H1 (cell line): ENCODE data around the gene CCNH. TPM values are rescaled to one million over a fixed set of nuclear protein-coding genes. Genes with fewer than 3 reads are reported as not detected.

Experiments used
- CTCF ChIA-PET: fragments of 300-600 bp; sonication (Branson Sonifier 250); formaldehyde crosslinking; loops from one replicate; lab custom pipeline; 2021; ENCODE audit not compliant: partially characterized antibody; lab: Charles Lee
- POLR2A ChIA-PET: fragments of 300-600 bp; sonication (Branson Sonifier 250); formaldehyde crosslinking; loops from one replicate; lab custom pipeline; 2021; ENCODE audit warnings: inconsistent platforms; ENCODE audit not compliant: partially characterized antibody; lab: Charles Lee
- DNase-seq, 2 experiments: peaks; one replicate each; pipeline versions ENCODE4 v3.0.0 to v3.0.0-alpha.2; 2010 to 2022; ENCODE audit warnings: low spot score in 2 of 2, low read depth in 1 of 2, mixed read lengths in 1 of 2
- FAIRE-seq: peaks from 2 replicates; lab custom pipeline; 2011; peaks lifted over from hg19 to GRCh38; lab: Jason Lieb, UNC
- H2AFZ ChIP-seq: 2 replicates; pipeline ENCODE4 v1.8.1; 2012; ENCODE audit warnings: low read length, inconsistent platforms
- H2AK5ac ChIP-seq: 2 replicates; pipeline ENCODE4 v1.6.1; 2013; ENCODE audit warnings: low read depth, low read length
- H2BK120ac ChIP-seq: replicated peaks from 2 replicates; pipeline ENCODE3; 2013; ENCODE audit warnings: low read depth, low read length, inconsistent platforms
- H2BK12ac ChIP-seq: 2 replicates; pipeline ENCODE4 v1.6.1; 2013; ENCODE audit warnings: low read depth, low read length
- H2BK15ac ChIP-seq: 2 replicates; pipeline ENCODE4 v1.6.1; 2013; ENCODE audit warnings: low read length
- H2BK20ac ChIP-seq: 2 replicates; pipeline ENCODE4 v1.6.1; 2013; ENCODE audit warnings: low read length
- H2BK5ac ChIP-seq: 2 replicates; pipeline ENCODE4 v1.6.1; 2013; ENCODE audit warnings: low read depth, low read length
- H3K14ac ChIP-seq: 2 replicates; pipeline ENCODE4 v1.6.1; 2013; ENCODE audit warnings: inconsistent platforms; ENCODE audit not compliant: insufficient read length
- H3K18ac ChIP-seq: 2 replicates; pipeline ENCODE4 v1.6.1; 2013; ENCODE audit warnings: low read length; ENCODE audit errors: extremely low read depth
- H3K23ac ChIP-seq: 2 replicates; pipeline ENCODE4 v1.6.1; 2013; ENCODE audit warnings: inconsistent platforms; ENCODE audit not compliant: insufficient read length
- H3K23me2 ChIP-seq: 2 replicates; pipeline ENCODE4 v1.6.1; 2013; ENCODE audit warnings: low read depth, low read length
- H3K27ac ChIP-seq: 2 replicates; pipeline ENCODE4 v1.6.1; 2011; ENCODE audit warnings: low read depth, low read length, inconsistent platforms
- H3K27me3 ChIP-seq, 4 experiments: replicated peaks in 1 of 4; 1 replicate in 1 of 4; 2 replicates in 3 of 4; pipeline versions ENCODE4 v1.6.1 to v1.8.1; 2011 to 2013; ENCODE audit warnings: low read length in 3 of 4, mild to moderate bottlenecking in 3 of 4, inconsistent platforms in 2 of 4, mixed read lengths in 2 of 4, moderate library complexity in 1 of 4; ENCODE audit not compliant: control insufficient read depth in 3 of 4, insufficient read depth in 3 of 4; ENCODE audit errors: extremely low read depth in 1 of 4
- H3K36me3 ChIP-seq, 4 experiments: 2 replicates each; pipeline versions ENCODE4 v1.6.1 to v1.8.1; 2011 to 2013; ENCODE audit warnings: mild to moderate bottlenecking in 4 of 4, low read length in 3 of 4, moderate library complexity in 2 of 4, control low read depth in 1 of 4, inconsistent platforms in 1 of 4; ENCODE audit not compliant: insufficient read depth in 4 of 4, control insufficient read depth in 2 of 4
- H3K4ac ChIP-seq: replicated peaks from 2 replicates; pipeline ENCODE3; 2013; ENCODE audit warnings: low read length, low read depth, mixed read lengths, inconsistent platforms; ENCODE audit not compliant: insufficient read length
- H3K4me1 ChIP-seq, 4 experiments: replicated peaks in 1 of 4; 1 replicate in 1 of 4; 2 replicates in 3 of 4; pipeline versions ENCODE4 v1.6.1 to v1.8.1; 2011 to 2013; ENCODE audit warnings: low read length in 3 of 4, inconsistent platforms in 2 of 4, mixed read lengths in 1 of 4; ENCODE audit not compliant: insufficient read depth in 4 of 4, control insufficient read depth in 3 of 4
- H3K4me2 ChIP-seq, 2 experiments: 2 replicates each; pipeline versions ENCODE4 v1.6.1 to v1.8.1; 2011 to 2013; ENCODE audit warnings: low read depth in 2 of 2, low read length in 2 of 2, control low read depth in 1 of 2, inconsistent platforms in 1 of 2, mild to moderate bottlenecking in 1 of 2; ENCODE audit not compliant: insufficient read depth in 1 of 2
- H3K4me3 ChIP-seq, 4 experiments: fragments of 200-600, 300-600 bp in 1 of 4; sonication (generic), shearing (Covaris generic), sonication (Bioruptor Twin) in 1 of 4; 2 replicates each; pipeline versions ENCODE4 v1.5.1 to v1.8.1; 2011 to 2016; ENCODE audit warnings: low read length in 4 of 4, low read depth in 3 of 4, control low read depth in 2 of 4, inconsistent platforms in 2 of 4, mild to moderate bottlenecking in 2 of 4, mixed read lengths in 1 of 4, moderate library complexity in 1 of 4; ENCODE audit not compliant: insufficient read depth in 2 of 4; ENCODE audit errors: extremely low read depth in 1 of 4
- H3K56ac ChIP-seq: replicated peaks from 2 replicates; pipeline ENCODE3; 2013; ENCODE audit warnings: low read depth, mild to moderate bottlenecking, mixed read lengths, low read length, inconsistent platforms; ENCODE audit not compliant: insufficient read length
- H3K79me1 ChIP-seq: 2 replicates; pipeline ENCODE4 v1.6.1; 2013; ENCODE audit warnings: low read depth, low read length, control low read depth
- H3K79me2 ChIP-seq, 2 experiments: 2 replicates each; pipeline versions ENCODE4 v1.6.1 to v1.8.1; 2012 to 2013; ENCODE audit warnings: low read length in 2 of 2, mild to moderate bottlenecking in 2 of 2, inconsistent platforms in 1 of 2; ENCODE audit not compliant: insufficient read depth in 2 of 2, control insufficient read depth in 1 of 2
- H3K9ac ChIP-seq, 4 experiments: replicated peaks in 1 of 4; 1 replicate in 1 of 4; 2 replicates in 3 of 4; pipeline versions ENCODE4 v1.6.1 to v1.8.1; 2011 to 2013; ENCODE audit warnings: low read depth in 3 of 4, low read length in 3 of 4, control low read depth in 2 of 4, mild to moderate bottlenecking in 2 of 4, moderate library complexity in 2 of 4, inconsistent platforms in 1 of 4; ENCODE audit errors: extremely low read depth in 1 of 4
- H3K9me3 ChIP-seq, 2 experiments: 2 replicates each; pipeline versions ENCODE4 v1.6.1 to v1.8.1; 2012 to 2013; ENCODE audit warnings: mild to moderate bottlenecking in 2 of 2, moderate library complexity in 2 of 2, control low read depth in 1 of 2, inconsistent platforms in 1 of 2, low read depth in 1 of 2, low read length in 1 of 2, mixed read lengths in 1 of 2; ENCODE audit not compliant: insufficient read depth in 2 of 2
- H4K20me1 ChIP-seq, 2 experiments: replicated peaks in 1 of 2; 2 replicates each; pipeline versions ENCODE3 to v1.8.1; 2011 to 2013; ENCODE audit warnings: inconsistent platforms in 2 of 2, low read length in 2 of 2, mild to moderate bottlenecking in 1 of 2; ENCODE audit not compliant: insufficient read depth in 2 of 2, control insufficient read depth in 1 of 2
- H4K5ac ChIP-seq: 2 replicates; pipeline ENCODE4 v1.6.1; 2013; ENCODE audit warnings: low read length, low read depth, mixed read lengths, inconsistent platforms; ENCODE audit not compliant: insufficient read length
- H4K8ac ChIP-seq: 2 replicates; pipeline ENCODE4 v1.8.0; 2013; ENCODE audit warnings: mild to moderate bottlenecking, moderate library complexity, low read length, inconsistent platforms; ENCODE audit not compliant: insufficient read depth; ENCODE audit errors: extremely low read depth
- H4K91ac ChIP-seq: replicated peaks from 2 replicates; pipeline ENCODE3; 2013; ENCODE audit warnings: low read length, mixed read lengths, inconsistent platforms; ENCODE audit not compliant: insufficient read length
- BCL11A ChIP-seq, 2 experiments: IDR thresholded peaks; one replicate each; pipeline ENCODE4 v1.6.1; 2011; ENCODE audit warnings: low read depth in 2 of 2, low read length in 2 of 2, mild to moderate bottlenecking in 2 of 2
- CEBPB ChIP-seq: IDR thresholded peaks from 2 replicates; pipeline ENCODE4 v1.6.1; 2012; ENCODE audit warnings: low read depth, low read length
- JUN ChIP-seq: IDR thresholded peaks from 2 replicates; pipeline ENCODE4 v1.6.1; 2011; ENCODE audit warnings: low read depth, mild to moderate bottlenecking, improper control_type of control experiment, low read length
- RBBP5 ChIP-seq: IDR thresholded peaks from 2 replicates; pipeline ENCODE4 v1.7.1; 2012; ENCODE audit warnings: low read depth, mild to moderate bottlenecking, inconsistent platforms, low read length, moderate library complexity, borderline replicate concordance
- SAP30 ChIP-seq: fragments of 300-600 bp; sonication (generic); IDR thresholded peaks from 2 replicates; pipeline ENCODE4 v1.7.1; 2012; ENCODE audit warnings: low read length, moderate library complexity, mild to moderate bottlenecking, inconsistent platforms; ENCODE audit not compliant: insufficient read depth, insufficient replicate concordance
- SIN3A ChIP-seq, 2 experiments: IDR thresholded peaks in 1 of 2; conservative IDR thresholded peaks in 1 of 2; 2 replicates each; pipeline ENCODE4 v1.6.1; 2011 to 2012; ENCODE audit warnings: low read length in 2 of 2, improper control_type of control experiment in 1 of 2, low read depth in 1 of 2, mild to moderate bottlenecking in 1 of 2
- TCF12 ChIP-seq: IDR thresholded peaks from 2 replicates; pipeline ENCODE4 v1.6.1; 2011; ENCODE audit warnings: low read depth, mild to moderate bottlenecking, low read length
- WGBS, 2 experiments: shearing (Covaris generic) in 1 of 2; methylation state at CpG; one replicate each; pipeline versions ENCODE4 v1.1.6 to v1.1.7; 2013 to 2015; ENCODE audit warnings: low lambda C conversion rate in 2 of 2, mixed read lengths in 2 of 2, inconsistent platforms in 1 of 2, low coverage in 1 of 2, missing lambda C conversion rate in 1 of 2; ENCODE audit not compliant: insufficient replicate concordance in 2 of 2, insufficient coverage in 1 of 2, insufficient read length in 1 of 2; ENCODE audit errors: extremely low coverage in 1 of 2, missing lambda C conversion rate in 1 of 2; 5-methylcytosine and 5-hydroxymethylcytosine counted together
- polyA plus RNA-seq, 7 experiments: library from polyadenylated mRNA; depleted of rRNA in 3 of 7; stranded (reverse) in 5 of 7; unstranded in 2 of 7; fragments of >200 nt in 5 of 7; fragments of 200-250 nt in 2 of 7; gene quantifications; 1 replicate in 5 of 7; 2 replicates in 1 of 7; 4 replicates in 1 of 7; pipeline versions ENCODE4 v1.2.1 to v1.2.3, GENCODE V29; 2011 to 2013; ENCODE audit warnings: missing spikeins in 2 of 7, mixed read lengths in 2 of 7
- total RNA-seq: library from RNA; stranded (reverse); fragmentation: NEBNext Ultra II Directional; extraction: Animal tissue kit (Norgen Biotek cat#: 25700); gene quantifications from 2 replicates; pipeline ENCODE4 v1.2.1, GENCODE V29; 2021
- TF ChIP-seq, protein P1 (sequence below): IDR thresholded peaks from 2 replicates; pipeline ENCODE4 v1.6.1; 2012; ENCODE audit warnings: inconsistent platforms
- TF ChIP-seq, protein P2 (sequence below): IDR thresholded peaks from 2 replicates; pipeline ENCODE4 v1.6.1; 2011; ENCODE audit warnings: low read length, improper control_type of control experiment

Gene CCNH
- total and polyA plus RNA-seq, 2 of the 8 experiments (the other 6 are each of a cell fraction or from before 2014, with no cell fraction given), result 38.2 to 41.8 TPM

GRCh38 chr5:87361536-87362213 is 51.1 kb downstream of the CCNH start:
- POLR2A ChIA-PET, result no interaction called here
- H4K20me1 ChIP-seq, result no peaks in the 10 kb centered on the region
- no peak overlapping the region for H4K8ac ChIP-seq
- no peak overlapping the region for H4K91ac ChIP-seq
- no peak overlapping the region for H3K14ac ChIP-seq
- no peaks in the 10 kb centered on the region for H3K23me2 ChIP-seq
- no peak overlapping the region for H4K5ac ChIP-seq
- H2AFZ ChIP-seq, result no peak overlapping the region
- H3K79me2 ChIP-seq, result no peaks in the 10 kb centered on the region
- no peak overlapping the region for H3K18ac ChIP-seq
- no peaks in the 10 kb centered on the region for H3K4me1 ChIP-seq
- no peak overlapping the region for H3K23ac ChIP-seq
- no peak overlapping the region for H3K4ac ChIP-seq
- no peaks in the 10 kb centered on the region for H3K9me3 ChIP-seq
- no peaks in the 10 kb centered on the region for H3K27me3 ChIP-seq
- no peak overlapping the region for H2BK5ac ChIP-seq
- FAIRE-seq, result no peak
- H2BK12ac ChIP-seq, result no peak overlapping the region
- no peak overlapping the region for H2BK20ac ChIP-seq
- WGBS, 2 experiments, result 100% methylated on average over 1 of the region's 1 CpG; no CpG with 5 or more reads in 1 of the 2 experiments
- H2BK15ac ChIP-seq, result no peak overlapping the region
- no peak overlapping the region for H3K56ac ChIP-seq
- CTCF ChIA-PET, result no interaction called here
- no peak overlapping the region for H2AK5ac ChIP-seq
- no peak overlapping the region for H3K4me3 ChIP-seq
- TF ChIP-seq BCL11A (IDR thresholded peaks at IDR 0.05; ENCODE audit: low read depth in 2 of 2, low read length in 2 of 2), result no peak
- no peak for TF ChIP-seq SIN3A (conservative IDR thresholded peaks at IDR 0.05 in 1 of 2, IDR thresholded peaks at IDR 0.05 in 1 of 2; ENCODE audit: low read depth in 1 of 2, low read length in 2 of 2)
- TF ChIP-seq, protein P1, sequence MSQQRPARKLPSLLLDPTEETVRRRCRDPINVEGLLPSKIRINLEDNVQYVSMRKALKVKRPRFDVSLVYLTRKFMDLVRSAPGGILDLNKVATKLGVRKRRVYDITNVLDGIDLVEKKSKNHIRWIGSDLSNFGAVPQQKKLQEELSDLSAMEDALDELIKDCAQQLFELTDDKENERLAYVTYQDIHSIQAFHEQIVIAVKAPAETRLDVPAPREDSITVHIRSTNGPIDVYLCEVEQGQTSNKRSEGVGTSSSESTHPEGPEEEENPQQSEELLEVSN, result no peak
- no peak for TF ChIP-seq SAP30
- TF ChIP-seq RBBP5, result no peak
- TF ChIP-seq JUN, result no peak
- TF ChIP-seq TCF12, result no peak
- TF ChIP-seq, protein P2, sequence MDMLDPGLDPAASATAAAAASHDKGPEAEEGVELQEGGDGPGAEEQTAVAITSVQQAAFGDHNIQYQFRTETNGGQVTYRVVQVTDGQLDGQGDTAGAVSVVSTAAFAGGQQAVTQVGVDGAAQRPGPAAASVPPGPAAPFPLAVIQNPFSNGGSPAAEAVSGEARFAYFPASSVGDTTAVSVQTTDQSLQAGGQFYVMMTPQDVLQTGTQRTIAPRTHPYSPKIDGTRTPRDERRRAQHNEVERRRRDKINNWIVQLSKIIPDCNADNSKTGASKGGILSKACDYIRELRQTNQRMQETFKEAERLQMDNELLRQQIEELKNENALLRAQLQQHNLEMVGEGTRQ, result no peak
- TF ChIP-seq CEBPB, result no peak
- H3K9ac ChIP-seq, result no peak overlapping the region
- peaks cover 0 to 3% (median 0%) of the 10 kb centered on the region in 4 experiments; a peak in 1 of 8 replicates for H3K36me3 ChIP-seq
- H3K4me2 ChIP-seq, result no peak overlapping the region
- no peak for DNase-seq
- no peak overlapping the region for H3K27ac ChIP-seq
- no peaks in the 10 kb centered on the region for H3K79me1 ChIP-seq
- H2BK120ac ChIP-seq, result no peak overlapping the region
